NT2/D1 (cell line): ENCODE data around the gene HPS3.

Experiments used
- SUZ12 ChIP-seq: IDR thresholded peaks from 2 replicates; pipeline ENCODE4 v1.6.1; 2011; ENCODE audit not compliant: insufficient read length, insufficient read depth; ENCODE audit errors: extremely low read depth
- YY1 ChIP-seq: IDR thresholded peaks from 2 replicates; pipeline ENCODE4 v1.6.1; 2011; ENCODE audit not compliant: insufficient read length, insufficient read depth

- TF ChIP-seq YY1 (no peak), SUZ12 (no peak)
Measured at GRCh38 chr3:149095487-149095886, 34.0 kb upstream of the HPS3 start.
